Kidney epithelial cell (primary cell): ENCODE data around the gene GPSM1. TPM values are rescaled to one million over a fixed set of nuclear protein-coding genes. Genes with fewer than 3 reads are reported as not detected.

Experiments
- DNase-seq: peaks from one replicate; pipeline ENCODE4 v3.0.0-alpha.2; 2010; ENCODE audit warnings: low read depth
- H3K27me3 ChIP-seq: 2 replicates; pipeline ENCODE4 v1.6.0; 2011; ENCODE audit warnings: low read length; ENCODE audit not compliant: control insufficient read depth, insufficient read depth
- H3K36me3 ChIP-seq: 2 replicates; pipeline ENCODE4 v1.5.1; 2011; ENCODE audit warnings: low read length; ENCODE audit not compliant: control insufficient read depth, insufficient read depth
- H3K4me3 ChIP-seq: 2 replicates; pipeline ENCODE4 v1.5.1; 2011; ENCODE audit warnings: low read depth, mild to moderate bottlenecking, control low read depth, low read length
- total RNA-seq: library from RNA; depleted of rRNA; stranded (reverse); fragments of >200 nt; gene quantifications from 2 replicates; pipeline ENCODE4 v1.2.3, GENCODE V29; 2015
- TF ChIP-seq, protein P1 (sequence below): IDR thresholded peaks from 2 replicates; pipeline ENCODE4 v1.5.1; 2011; ENCODE audit warnings: mild to moderate bottlenecking, moderate library complexity, low read length, control low read depth, inconsistent platforms; ENCODE audit not compliant: insufficient read depth, poor library complexity, severe bottlenecking

GPSM1 gene
- total RNA-seq, 1 donor from 2014 or later: 31.8 TPM

DNA sequence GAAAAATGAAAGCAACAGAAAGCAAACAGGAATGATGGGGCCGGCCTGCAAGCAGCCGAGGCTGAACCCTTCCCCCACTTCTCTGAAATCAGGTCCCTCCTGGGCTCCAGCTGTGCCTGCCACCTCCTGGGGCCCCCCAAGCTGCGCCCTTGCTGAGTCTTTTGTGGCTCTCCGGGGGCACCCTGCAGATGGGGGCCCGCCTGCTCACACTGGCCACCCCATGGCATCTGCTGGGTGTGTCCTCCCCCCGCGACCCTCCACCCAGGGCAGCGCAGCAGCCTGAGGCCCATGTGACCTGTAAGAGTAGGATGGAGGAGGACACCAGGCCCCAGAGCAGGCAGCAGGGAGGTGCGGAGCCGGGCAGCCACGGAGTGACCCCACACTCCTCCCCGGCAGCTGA is 5.7 kb downstream of the GPSM1 start:
- Histone ChIP-seq H3K27me3 (no peaks in the 10 kb centered on the region), H3K36me3 (no peaks in the 10 kb centered on the region), H3K4me3 (no peak overlapping the region)
- TF ChIP-seq, protein P1, sequence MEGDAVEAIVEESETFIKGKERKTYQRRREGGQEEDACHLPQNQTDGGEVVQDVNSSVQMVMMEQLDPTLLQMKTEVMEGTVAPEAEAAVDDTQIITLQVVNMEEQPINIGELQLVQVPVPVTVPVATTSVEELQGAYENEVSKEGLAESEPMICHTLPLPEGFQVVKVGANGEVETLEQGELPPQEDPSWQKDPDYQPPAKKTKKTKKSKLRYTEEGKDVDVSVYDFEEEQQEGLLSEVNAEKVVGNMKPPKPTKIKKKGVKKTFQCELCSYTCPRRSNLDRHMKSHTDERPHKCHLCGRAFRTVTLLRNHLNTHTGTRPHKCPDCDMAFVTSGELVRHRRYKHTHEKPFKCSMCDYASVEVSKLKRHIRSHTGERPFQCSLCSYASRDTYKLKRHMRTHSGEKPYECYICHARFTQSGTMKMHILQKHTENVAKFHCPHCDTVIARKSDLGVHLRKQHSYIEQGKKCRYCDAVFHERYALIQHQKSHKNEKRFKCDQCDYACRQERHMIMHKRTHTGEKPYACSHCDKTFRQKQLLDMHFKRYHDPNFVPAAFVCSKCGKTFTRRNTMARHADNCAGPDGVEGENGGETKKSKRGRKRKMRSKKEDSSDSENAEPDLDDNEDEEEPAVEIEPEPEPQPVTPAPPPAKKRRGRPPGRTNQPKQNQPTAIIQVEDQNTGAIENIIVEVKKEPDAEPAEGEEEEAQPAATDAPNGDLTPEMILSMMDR: no peak
- no peak for DNase-seq

DNA sequence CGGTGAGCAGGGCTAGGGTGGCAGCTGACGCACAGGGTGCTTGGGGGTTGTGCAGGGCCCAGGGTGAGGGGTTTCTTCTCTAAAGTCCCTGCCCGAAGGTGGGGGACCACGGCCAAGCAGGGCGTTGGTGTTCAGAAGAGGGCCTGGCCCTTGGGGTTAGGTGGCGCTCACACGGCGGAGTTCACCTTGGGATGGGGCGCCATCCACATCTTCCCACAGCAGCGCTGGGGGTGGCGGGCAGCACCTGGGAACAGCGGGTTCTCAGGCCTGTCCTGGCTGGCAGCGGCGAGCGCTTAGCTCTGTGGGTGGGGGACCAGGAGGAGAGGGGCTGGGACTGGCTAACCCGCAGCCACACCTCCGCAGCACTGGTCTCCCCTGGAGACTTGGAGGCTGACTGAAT is 6.1 kb downstream of the GPSM1 start:
- TF ChIP-seq, protein P1: no peak
- Histone ChIP-seq H3K4me3 (no peak overlapping the region), H3K36me3 (no peaks in the 10 kb centered on the region), H3K27me3 (no peaks in the 10 kb centered on the region)
- no peak for DNase-seq

DNA sequence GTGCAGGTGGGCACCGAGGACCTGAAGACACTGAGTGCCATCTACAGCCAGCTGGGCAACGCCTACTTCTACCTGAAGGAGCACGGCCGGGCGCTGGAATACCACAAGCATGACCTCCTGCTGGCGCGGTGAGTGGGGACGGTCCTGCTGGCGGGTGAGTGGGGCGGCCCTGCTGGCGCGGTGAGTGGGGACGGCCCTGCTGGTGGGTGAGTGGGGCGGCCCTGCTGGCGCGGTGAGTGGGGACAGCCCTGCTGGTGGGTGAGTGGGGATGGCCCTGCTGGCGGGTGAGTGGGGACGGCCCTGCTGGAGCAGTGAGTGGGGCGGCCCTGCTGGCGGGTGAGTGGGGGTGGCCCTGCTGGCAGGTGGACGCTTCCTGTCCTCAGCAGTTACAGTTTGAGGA is 7.2 kb downstream of the GPSM1 start:
- H3K4me3 ChIP-seq: no peak overlapping the region
- H3K27me3 ChIP-seq: no peaks in the 10 kb centered on the region
- no peaks in the 10 kb centered on the region for H3K36me3 ChIP-seq
- DNase-seq: no peak
- TF ChIP-seq, protein P1: no peak

DNA sequence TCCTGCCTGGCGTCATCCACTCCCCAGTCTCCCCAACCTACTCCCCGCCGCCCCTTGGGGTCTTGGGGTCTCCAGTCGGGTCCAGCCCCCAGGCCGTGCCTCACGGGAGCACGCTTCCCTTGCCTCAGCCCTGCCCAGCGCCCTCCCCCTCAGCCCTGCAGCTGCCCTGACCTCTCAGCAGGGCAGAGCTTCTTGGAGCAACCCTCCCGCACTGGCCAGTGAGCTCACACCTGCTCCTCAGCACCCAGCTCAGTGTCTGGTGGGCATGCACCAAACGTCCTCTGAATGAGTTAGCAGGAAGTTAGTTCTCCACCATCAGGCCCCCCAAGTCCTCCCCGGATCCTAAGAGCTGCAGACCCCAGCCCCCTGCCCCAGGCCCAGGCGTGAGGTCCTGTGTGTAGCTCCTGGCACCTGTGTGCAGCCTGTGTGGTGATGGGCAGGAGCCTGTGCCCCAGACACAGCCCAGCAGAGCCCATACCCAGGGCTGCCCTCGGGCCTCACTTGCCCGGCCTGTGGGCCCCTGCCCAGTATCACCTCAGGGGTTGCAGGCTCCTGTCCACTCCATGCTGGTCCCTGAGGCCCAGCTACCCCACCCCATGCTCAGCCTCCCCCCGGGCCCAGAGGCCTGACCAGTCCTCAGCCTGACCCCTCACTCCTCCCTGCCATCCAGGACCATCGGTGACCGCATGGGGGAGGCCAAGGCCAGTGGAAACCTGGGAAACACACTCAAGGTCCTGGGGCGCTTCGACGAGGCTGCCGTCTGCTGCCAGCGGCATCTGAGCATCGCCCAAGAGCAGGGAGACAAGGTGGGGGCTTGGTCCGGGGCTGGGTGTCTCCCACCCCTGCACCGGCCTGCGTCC is 8.2 kb downstream of the GPSM1 start:
- Histone ChIP-seq H3K27me3 (no peaks in the 10 kb centered on the region), H3K36me3 (no peaks in the 10 kb centered on the region), H3K4me3 (no peak overlapping the region)
- DNase-seq: no peak
- TF ChIP-seq, protein P1: no peak

DNA sequence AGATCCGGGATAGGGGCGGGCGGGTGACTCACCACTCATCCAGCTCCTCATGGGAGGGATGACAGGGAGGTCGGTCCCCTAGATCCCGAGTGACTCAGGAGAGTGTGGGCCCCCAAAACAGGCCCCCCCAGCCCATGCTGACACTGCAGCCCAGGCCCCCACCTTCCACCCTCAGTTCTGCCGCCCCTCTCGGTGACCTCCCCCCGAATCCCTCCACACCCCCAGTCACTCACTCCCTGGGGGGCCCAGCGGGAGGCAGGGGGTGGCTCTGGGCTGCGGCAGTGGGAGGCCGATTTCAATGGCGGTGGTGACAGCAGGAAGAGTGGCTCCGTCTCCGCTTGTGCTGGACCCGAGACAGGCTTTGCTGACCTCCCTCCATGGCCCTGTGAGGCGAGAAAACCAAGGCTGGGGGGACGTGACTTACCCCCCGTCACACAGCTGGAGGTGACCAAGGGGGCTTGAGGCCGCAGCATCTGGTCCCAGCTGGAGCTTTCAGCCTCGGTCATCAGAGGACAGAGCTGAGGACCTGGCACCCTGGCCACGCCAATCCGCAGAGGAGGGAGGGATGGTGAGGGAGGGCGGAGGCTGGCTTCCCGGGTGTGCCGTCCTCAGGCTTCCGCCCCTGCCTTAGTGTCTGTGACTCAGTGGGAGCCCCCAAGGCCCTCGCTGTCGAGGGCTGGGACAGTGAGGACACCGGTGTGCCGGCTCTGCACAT is 9.0 kb downstream of the GPSM1 start:
- H3K4me3 ChIP-seq: no peak overlapping the region
- DNase-seq: no peak
- TF ChIP-seq, protein P1: no peak
- no peaks in the 10 kb centered on the region for H3K36me3 ChIP-seq
- H3K27me3 ChIP-seq: no peaks in the 10 kb centered on the region
